Vagina (tissue), 2 donors: ENCODE results near the gene AATK.

ENCODE experiments used
- POLR2A ChIP-seq, 2 donors: fragments of 450-650 bp; IDR thresholded peaks; one replicate each; pipeline ENCODE4 v1.6.1; 2017; ENCODE audit warnings: antibody characterized with exemption in 2 of 2, mild to moderate bottlenecking in 2 of 2, moderate library complexity in 2 of 2
- POLR2AphosphoS5 ChIP-seq, 2 donors: sonication (generic); formaldehyde crosslinking; IDR thresholded peaks; one replicate each; pipeline ENCODE4 v1.9.0; 2017; ENCODE audit warnings: antibody characterized with exemption in 2 of 2, mild to moderate bottlenecking in 2 of 2, low read depth in 1 of 2; ENCODE audit not compliant: insufficient read depth in 1 of 2
- TF ChIP-seq, protein P1 (sequence below), 3 experiments: fragments of 450-650 bp in 2 of 3; fragments of 200-600 bp in 1 of 3; sonication (generic) in 1 of 3; IDR thresholded peaks; one replicate each; pipeline ENCODE4 v1.5.1; 2017 to 2019; ENCODE audit warnings: antibody characterized with exemption in 3 of 3, mild to moderate bottlenecking in 2 of 3, moderate library complexity in 2 of 3

DNA sequence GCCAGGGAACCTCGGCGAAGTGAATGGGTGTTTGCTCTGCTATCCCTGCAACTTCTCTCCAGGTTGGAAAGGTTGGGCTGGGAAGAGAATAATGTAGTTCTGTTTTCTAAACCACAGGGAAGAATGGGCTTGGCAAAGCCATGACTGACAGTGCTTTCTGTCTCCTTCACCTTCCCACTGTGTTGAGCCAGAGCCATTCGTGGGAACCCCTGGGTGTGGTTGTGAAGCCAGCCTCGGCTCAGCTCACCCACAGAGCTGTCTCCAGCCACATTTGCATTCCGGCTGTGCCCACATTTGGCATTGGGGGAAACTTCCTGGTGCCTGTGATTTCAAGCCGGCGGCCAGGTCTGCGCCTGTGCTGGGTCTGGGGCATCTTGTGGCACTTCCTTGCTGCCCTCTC lies 91.1 kb downstream of the AATK start:
- TF ChIP-seq POLR2AphosphoS5 (IDR thresholded peaks at IDR 0.05; ENCODE audit: insufficient read depth in 1 of 2, low read depth in 1 of 2) (no peak), POLR2A (IDR thresholded peaks at IDR 0.05) (no peak)
- TF ChIP-seq, protein P1, sequence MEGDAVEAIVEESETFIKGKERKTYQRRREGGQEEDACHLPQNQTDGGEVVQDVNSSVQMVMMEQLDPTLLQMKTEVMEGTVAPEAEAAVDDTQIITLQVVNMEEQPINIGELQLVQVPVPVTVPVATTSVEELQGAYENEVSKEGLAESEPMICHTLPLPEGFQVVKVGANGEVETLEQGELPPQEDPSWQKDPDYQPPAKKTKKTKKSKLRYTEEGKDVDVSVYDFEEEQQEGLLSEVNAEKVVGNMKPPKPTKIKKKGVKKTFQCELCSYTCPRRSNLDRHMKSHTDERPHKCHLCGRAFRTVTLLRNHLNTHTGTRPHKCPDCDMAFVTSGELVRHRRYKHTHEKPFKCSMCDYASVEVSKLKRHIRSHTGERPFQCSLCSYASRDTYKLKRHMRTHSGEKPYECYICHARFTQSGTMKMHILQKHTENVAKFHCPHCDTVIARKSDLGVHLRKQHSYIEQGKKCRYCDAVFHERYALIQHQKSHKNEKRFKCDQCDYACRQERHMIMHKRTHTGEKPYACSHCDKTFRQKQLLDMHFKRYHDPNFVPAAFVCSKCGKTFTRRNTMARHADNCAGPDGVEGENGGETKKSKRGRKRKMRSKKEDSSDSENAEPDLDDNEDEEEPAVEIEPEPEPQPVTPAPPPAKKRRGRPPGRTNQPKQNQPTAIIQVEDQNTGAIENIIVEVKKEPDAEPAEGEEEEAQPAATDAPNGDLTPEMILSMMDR (IDR thresholded peaks at IDR 0.05), result no peak
